ENCODE measurements around the gene IKZF2. TPM values are rescaled to one million over a fixed set of nuclear protein-coding genes. Genes with fewer than 3 reads are reported as not detected.

The IKZF2 gene
- total and polyA plus RNA-seq, 2 experiments from 2014 or later = 2.6 to 10.1 TPM

GRCh38 chr2:212990697-212991096 lies 160.7 kb downstream of the IKZF2 start:
- Mint-ChIP-seq H3K4me1 (no peaks in the 10 kb centered on the region), H3K4me3 (no peak overlapping the region), H3K27me3 (ENCODE audit: insufficient read depth, low read depth, poor library complexity) (no peaks in the 10 kb centered on the region), H3K36me3 (ENCODE audit: low read depth) (no peaks in the 10 kb centered on the region), H3K27ac (no peak overlapping the region), H3K9me3 (no peaks in the 10 kb centered on the region)
- Histone ChIP-seq H3K79me2 (replicated peaks; ENCODE audit: insufficient read depth) (no peaks in the 10 kb centered on the region), H3K36me3 (ENCODE audit: insufficient read depth) (no peaks in the 10 kb centered on the region), H3K27ac (ENCODE audit: low read depth) (no peak overlapping the region), H3K4me2 (no peak overlapping the region), H3K27me3 (ENCODE audit: insufficient read depth) (no peaks in the 10 kb centered on the region), H3K4me3 (no peak overlapping the region), H3K9me2 (ENCODE audit: insufficient read depth) (no peaks in the 10 kb centered on the region), H4K20me1 (replicated peaks; ENCODE audit: insufficient read depth) (no peaks in the 10 kb centered on the region), H2AFZ (no peak overlapping the region), H3K4me1 (ENCODE audit: insufficient read depth) (no peaks in the 10 kb centered on the region), H3F3A (replicated peaks; ENCODE audit: low read depth) (no peaks in the 10 kb centered on the region)
- no peak for TF ChIP-seq ZNF462 (CRISPR knock-in tag; IDR thresholded peaks at IDR 0.05)
- no peak for TF ChIP-seq EZH2phosphoT487 (IDR thresholded peaks at IDR 0.05; ENCODE audit: unreplicated experiment)
- TF ChIP-seq POLR2AphosphoS5 (IDR thresholded peaks at IDR 0.05; ENCODE audit: low read depth) = no peak
- no peak for TF ChIP-seq EZH2 (IDR thresholded peaks at IDR 0.05; ENCODE audit: low read depth, unreplicated experiment)
- TF ChIP-seq REST (IDR thresholded peaks at IDR 0.05; ENCODE audit: unreplicated experiment) = no peak
- TF ChIP-seq CREB1 (CRISPR knock-in tag; IDR thresholded peaks at IDR 0.05; ENCODE audit: low read depth) = no peak
- no peak for TF ChIP-seq ZNF331 (CRISPR knock-in tag; IDR thresholded peaks at IDR 0.05; ENCODE audit: low read depth)
- no peak for TF ChIP-seq CTCF (conservative IDR thresholded peaks at IDR 0.05; ENCODE audit: low read depth in 2 of 2)
- ATAC-seq = no peak
- no peak for DNase-seq (ENCODE audit: low spot score)
